Measurements from ENCODE around the gene CALN1.

GRCh38 chr7:71801976-71802375 lies 610.2 kb downstream of the CALN1 start:
- no peak for TF ChIP-seq ZNF274 (IDR thresholded peaks at IDR 0.05; ENCODE audit: low read depth, low read length)
- TF ChIP-seq YY1 (IDR thresholded peaks at IDR 0.05; ENCODE audit: insufficient read depth, insufficient read length) = no peak
